ENCODE measurements around the gene PPM1M. TPM values are rescaled to one million over a fixed set of nuclear protein-coding genes. Genes with fewer than 3 reads are reported as not detected.

The PPM1M gene
- total RNA-seq, 1 donor from 2014 or later, result 8.0 TPM

- Mint-ChIP-seq H3K27ac (no peak overlapping the region), H3K9me3 (no peaks in the 10 kb centered on the region), H3K4me3 (no peak overlapping the region), H3K27me3 (no peaks in the 10 kb centered on the region), H3K4me1 (ENCODE audit: unreplicated experiment) (peaks cover 6% of the 10 kb centered on the region), H3K36me3 (peaks cover 34% of the 10 kb centered on the region)
- DNase-seq (ENCODE audit: extremely low spot score, unreplicated experiment), result no peak
- TF ChIP-seq CTCF (conservative IDR thresholded peaks at IDR 0.05), result no peak
These were observed 32.6 kb upstream of the PPM1M start for GRCh38 chr3:52213005-52213404.

- no peak for DNase-seq (ENCODE audit: extremely low spot score, unreplicated experiment)
- Mint-ChIP-seq H3K4me3 (no peak overlapping the region), H3K36me3 (peaks cover 28% of the 10 kb centered on the region), H3K27ac (no peak overlapping the region), H3K4me1 (ENCODE audit: unreplicated experiment) (peaks cover 8% of the 10 kb centered on the region), H3K9me3 (no peaks in the 10 kb centered on the region), H3K27me3 (no peaks in the 10 kb centered on the region)
- no peak for TF ChIP-seq CTCF (conservative IDR thresholded peaks at IDR 0.05)
These were observed 31.7 kb upstream of the PPM1M start for GRCh38 chr3:52213901-52214300.

- peaks cover 25% of the 10 kb centered on the region for H3K36me3 Mint-ChIP-seq
- H3K4me1 Mint-ChIP-seq (ENCODE audit: unreplicated experiment), result peaks cover 12% of the 10 kb centered on the region
- TF ChIP-seq CTCF (conservative IDR thresholded peaks at IDR 0.05), result no peak
- no peak overlapping the region for H3K4me3 Mint-ChIP-seq
- H3K27ac Mint-ChIP-seq, result no peak overlapping the region
- no peaks in the 10 kb centered on the region for H3K9me3 Mint-ChIP-seq
- no peaks in the 10 kb centered on the region for H3K27me3 Mint-ChIP-seq
- no peak for DNase-seq (ENCODE audit: extremely low spot score, unreplicated experiment)
These were observed 30.2 kb upstream of the PPM1M start for GRCh38 chr3:52215351-52215750.

- Mint-ChIP-seq H3K27me3 (no peaks in the 10 kb centered on the region), H3K9me3 (no peaks in the 10 kb centered on the region), H3K4me3 (no peak overlapping the region), H3K36me3 (peaks cover 25% of the 10 kb centered on the region), H3K4me1 (ENCODE audit: unreplicated experiment) (peaks cover 12% of the 10 kb centered on the region), H3K27ac (peak overlapping the region; percentile 13)
- no peak for DNase-seq (ENCODE audit: extremely low spot score, unreplicated experiment)
- no peak for TF ChIP-seq CTCF (conservative IDR thresholded peaks at IDR 0.05)
These were observed 28.8 kb upstream of the PPM1M start for GRCh38 chr3:52216585-52217408.

GRCh38 chr3:52217409-52217805, 28.2 kb upstream of the PPM1M start:
- Mint-ChIP-seq H3K4me1 (ENCODE audit: unreplicated experiment) (peaks cover 12% of the 10 kb centered on the region), H3K27ac (peak overlapping the region; percentile 13), H3K9me3 (no peaks in the 10 kb centered on the region), H3K36me3 (peaks cover 21% of the 10 kb centered on the region), H3K4me3 (no peak overlapping the region), H3K27me3 (no peaks in the 10 kb centered on the region)
- DNase-seq (ENCODE audit: extremely low spot score, unreplicated experiment), result no peak
- no peak for TF ChIP-seq CTCF (conservative IDR thresholded peaks at IDR 0.05)
